IPS-15b (cell line): ENCODE data around the gene ZSCAN5A.
"Not testable (repeated sequence)": the region's sequence is repeated elsewhere in the genome, so short reads cannot be mapped to it uniquely, and the experiment has no call there.

Experiments
- H3K27me3 ChIP-seq: one replicate; pipeline ENCODE4 v1.6.1; 2013; ENCODE audit warnings: low read length; ENCODE audit not compliant: control insufficient read depth, insufficient read depth
- H3K36me3 ChIP-seq: one replicate; pipeline ENCODE4 v1.6.1; 2013; ENCODE audit warnings: low read length; ENCODE audit not compliant: control insufficient read depth, insufficient read depth
- H3K4me1 ChIP-seq: one replicate; pipeline ENCODE4 v1.6.1; 2013; ENCODE audit warnings: mild to moderate bottlenecking, low read length; ENCODE audit not compliant: control insufficient read depth, insufficient read depth
- H3K4me3 ChIP-seq: one replicate; pipeline ENCODE4 v1.5.1; 2013; ENCODE audit warnings: low read depth, low read length
- H3K9ac ChIP-seq: one replicate; pipeline ENCODE4 v1.6.1; 2013; ENCODE audit warnings: low read depth, mild to moderate bottlenecking, low read length
- H3K9me3 ChIP-seq: one replicate; pipeline ENCODE4 v1.6.1; 2013; ENCODE audit warnings: mild to moderate bottlenecking, low read length; ENCODE audit not compliant: control insufficient read depth, insufficient read depth

ZSCAN5A gene

GRCh38 chr19:56263319-56263718 is 51.3 kb downstream of the ZSCAN5A start:
- Histone ChIP-seq H3K36me3 (no peaks in the 10 kb centered on the region), H3K9ac (no peak overlapping the region), H3K4me1 (no peaks in the 10 kb centered on the region), H3K4me3 (no peak overlapping the region), H3K9me3 (no peaks in the 10 kb centered on the region), H3K27me3 (peaks cover 2% of the 10 kb centered on the region)

DNA sequence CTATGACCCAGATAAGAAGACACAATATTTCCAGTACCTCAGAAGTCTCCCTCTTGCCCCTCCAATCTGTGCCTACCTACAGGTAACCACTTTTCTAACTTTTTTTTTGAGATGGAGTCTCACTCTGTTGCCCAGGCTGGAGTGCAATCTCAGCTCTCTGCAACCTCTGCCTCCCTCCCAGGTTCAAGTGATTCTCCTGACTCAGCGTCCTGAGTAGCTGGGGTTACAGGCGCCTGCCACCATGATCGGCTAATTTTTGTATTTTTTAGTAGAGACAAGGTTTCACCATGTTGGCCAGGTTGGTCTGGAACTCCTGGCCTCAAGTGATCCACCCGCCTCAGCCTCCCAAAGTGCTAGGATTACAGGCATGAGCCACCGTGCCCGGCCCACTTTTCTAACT is 52.7 kb downstream of the ZSCAN5A start:
- not testable (repeated sequence) for H3K9me3 ChIP-seq, H3K4me3 ChIP-seq, H3K4me1 ChIP-seq, H3K36me3 ChIP-seq, H3K9ac ChIP-seq, H3K27me3 ChIP-seq

DNA sequence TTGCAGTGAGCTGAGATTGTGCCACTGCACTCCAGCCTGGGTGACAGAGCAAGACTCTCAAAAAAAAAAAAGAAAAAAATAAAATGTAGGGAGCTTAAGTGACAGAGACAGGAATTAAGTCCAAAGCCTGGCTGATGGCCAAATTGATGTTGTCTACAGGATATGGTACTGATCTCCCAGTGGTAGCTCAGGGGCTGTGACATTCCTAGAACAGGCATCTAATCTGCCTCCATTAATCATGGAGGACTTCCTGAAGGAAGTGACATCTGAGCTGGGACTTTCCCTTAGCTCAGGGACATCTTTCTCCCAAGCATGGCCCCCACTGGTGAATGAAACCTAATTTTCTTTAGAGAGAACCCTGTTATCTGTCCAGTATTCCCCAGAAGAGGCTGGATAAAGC is 53.5 kb downstream of the ZSCAN5A start:
- no peaks in the 10 kb centered on the region for H3K36me3 ChIP-seq
- H3K9me3 ChIP-seq = no peaks in the 10 kb centered on the region
- no peak overlapping the region for H3K4me3 ChIP-seq
- no peak overlapping the region for H3K9ac ChIP-seq
- no peaks in the 10 kb centered on the region for H3K4me1 ChIP-seq
- H3K27me3 ChIP-seq = no peaks in the 10 kb centered on the region

DNA sequence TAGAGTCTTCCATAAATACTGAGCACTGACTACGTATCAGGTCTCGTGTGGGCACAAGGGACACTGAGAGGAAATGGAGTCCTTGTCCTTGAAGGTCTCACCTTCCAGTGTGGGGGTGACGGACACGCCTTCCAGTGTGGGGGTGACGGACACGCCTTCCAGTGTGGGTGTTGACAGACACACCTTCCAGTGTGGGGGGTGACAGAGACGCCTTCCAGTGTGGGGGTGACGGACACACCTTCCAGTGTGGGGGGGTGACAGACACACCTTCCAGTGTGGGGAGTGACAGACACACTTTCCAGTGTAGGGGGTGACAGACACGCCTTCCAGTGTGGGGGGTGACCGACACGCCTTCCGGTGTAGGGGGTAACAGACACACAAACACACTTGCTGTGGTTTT is 56.4 kb downstream of the ZSCAN5A start:
- Histone ChIP-seq H3K4me1 (no peaks in the 10 kb centered on the region), H3K4me3 (no peak overlapping the region), H3K27me3 (no peaks in the 10 kb centered on the region), H3K9ac (no peak overlapping the region), H3K36me3 (no peaks in the 10 kb centered on the region), H3K9me3 (no peaks in the 10 kb centered on the region)

DNA sequence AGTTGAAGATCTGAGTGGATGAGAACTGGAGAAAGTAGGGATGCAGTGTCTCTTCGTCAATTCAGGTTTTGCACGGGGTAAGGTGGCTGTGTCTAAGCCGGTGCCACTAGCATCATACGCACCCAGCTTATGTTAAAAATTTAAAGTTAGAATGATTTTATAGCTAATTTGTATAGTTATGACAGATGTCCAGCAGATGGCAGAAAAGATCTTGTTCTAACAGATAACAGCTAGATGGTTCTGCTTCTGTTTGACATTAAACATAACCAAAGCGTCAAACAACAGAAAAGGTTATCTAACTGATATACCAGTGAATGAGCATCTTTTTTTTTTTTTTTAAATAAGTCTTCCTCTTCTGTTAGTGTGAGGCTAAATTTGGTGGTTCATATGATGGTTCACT is 60.9 kb downstream of the ZSCAN5A start:
- Histone ChIP-seq H3K36me3 (no peaks in the 10 kb centered on the region), H3K27me3 (no peaks in the 10 kb centered on the region), H3K4me3 (no peak overlapping the region), H3K9me3 (peaks cover 8% of the 10 kb centered on the region), H3K9ac (no peak overlapping the region), H3K4me1 (no peaks in the 10 kb centered on the region)

DNA sequence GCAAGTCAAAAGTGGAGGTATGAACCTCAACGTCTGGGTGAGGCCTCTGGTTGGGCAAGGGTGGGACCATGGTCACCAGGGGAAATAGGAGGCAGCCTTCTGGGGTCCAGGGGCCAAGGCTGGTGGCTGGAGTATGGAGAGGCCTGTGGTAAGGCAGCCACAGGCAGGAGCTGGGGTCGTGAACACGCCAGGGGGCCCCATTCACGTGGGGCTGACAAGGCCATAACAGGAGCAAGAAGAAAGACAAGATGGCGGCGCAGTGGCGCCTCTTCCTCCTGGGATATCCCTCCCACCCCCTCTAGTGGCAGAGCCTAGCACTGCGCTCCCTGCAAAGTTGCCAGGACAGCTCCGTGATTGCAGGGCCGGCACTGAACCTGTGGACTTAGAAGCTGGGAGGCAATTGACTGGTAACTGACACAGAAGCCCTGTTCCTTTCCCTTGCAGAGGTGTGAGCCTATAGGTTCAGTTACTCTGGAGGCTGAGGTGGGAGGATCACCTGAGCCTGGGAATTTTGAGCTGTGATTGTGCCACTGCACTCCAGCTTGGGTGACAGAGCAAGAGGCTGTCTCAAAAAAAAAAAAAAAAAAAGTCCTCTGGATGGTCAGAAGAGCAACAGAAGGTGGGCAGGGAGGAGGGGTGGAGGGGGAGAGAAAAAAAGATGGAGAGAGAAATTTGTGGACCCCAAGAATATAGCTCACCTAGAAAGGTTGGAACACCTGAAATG is 61.8 kb downstream of the ZSCAN5A start:
- peak overlapping the region; percentile 13 for H3K4me3 ChIP-seq
- no peak overlapping the region for H3K9ac ChIP-seq
- H3K27me3 ChIP-seq = no peaks in the 10 kb centered on the region
- H3K4me1 ChIP-seq = no peaks in the 10 kb centered on the region
- H3K9me3 ChIP-seq = peaks cover 8% of the 10 kb centered on the region
- H3K36me3 ChIP-seq = no peaks in the 10 kb centered on the region

GRCh38 chr19:56248736-56249338 is 65.8 kb downstream of the ZSCAN5A start:
- not testable (repeated sequence) for H3K4me1 ChIP-seq, H3K27me3 ChIP-seq, H3K9me3 ChIP-seq, H3K9ac ChIP-seq, H3K4me3 ChIP-seq, H3K36me3 ChIP-seq

DNA sequence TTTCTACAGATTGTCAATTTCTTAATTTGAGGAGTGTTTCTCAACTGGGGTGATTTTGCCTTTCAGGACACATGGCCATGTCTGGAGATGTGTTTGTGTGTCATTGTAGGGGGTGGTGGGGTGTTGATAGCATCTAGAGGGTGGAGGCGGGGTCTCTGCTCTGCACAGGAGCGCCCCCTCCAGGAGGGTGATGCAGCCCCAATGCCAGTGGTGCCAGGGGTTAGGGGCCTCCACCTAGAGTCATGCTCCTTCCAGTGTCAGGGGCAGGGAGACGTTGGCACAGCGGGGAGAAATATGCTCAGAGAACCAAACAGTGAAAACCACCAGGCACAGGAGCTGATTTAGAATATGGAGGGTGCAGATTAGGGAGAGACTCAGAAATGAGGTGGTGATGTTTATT is 68.9 kb downstream of the ZSCAN5A start:
- H3K9me3 ChIP-seq, H3K4me3 ChIP-seq, H3K27me3 ChIP-seq, H3K36me3 ChIP-seq, H3K9ac ChIP-seq, H3K4me1 ChIP-seq: not testable (repeated sequence)

- no peaks in the 10 kb centered on the region for H3K27me3 ChIP-seq
- no peaks in the 10 kb centered on the region for H3K9me3 ChIP-seq
- H3K4me1 ChIP-seq = no peaks in the 10 kb centered on the region
- no peaks in the 10 kb centered on the region for H3K36me3 ChIP-seq
- H3K4me3 ChIP-seq = no peak overlapping the region
- no peak overlapping the region for H3K9ac ChIP-seq
These were observed 69.4 kb downstream of the ZSCAN5A start for GRCh38 chr19:56245121-56245740.

- Histone ChIP-seq H3K9ac (no peak overlapping the region), H3K27me3 (no peaks in the 10 kb centered on the region), H3K4me1 (no peaks in the 10 kb centered on the region), H3K4me3 (no peak overlapping the region), H3K9me3 (no peaks in the 10 kb centered on the region), H3K36me3 (no peaks in the 10 kb centered on the region)
These were observed 91.2 kb downstream of the ZSCAN5A start for GRCh38 chr19:56223481-56223880.

- Histone ChIP-seq H3K9me3 (no peaks in the 10 kb centered on the region), H3K9ac (no peak overlapping the region), H3K4me3 (no peak overlapping the region), H3K36me3 (no peaks in the 10 kb centered on the region), H3K4me1 (no peaks in the 10 kb centered on the region), H3K27me3 (no peaks in the 10 kb centered on the region)
These were observed 91.7 kb downstream of the ZSCAN5A start for GRCh38 chr19:56222901-56223300.

GRCh38 chr19:56221851-56222250 is 92.8 kb downstream of the ZSCAN5A start:
- Histone ChIP-seq H3K4me1 (peaks cover 4% of the 10 kb centered on the region), H3K36me3 (no peaks in the 10 kb centered on the region), H3K27me3 (no peaks in the 10 kb centered on the region), H3K9ac (no peak overlapping the region), H3K4me3 (no peak overlapping the region), H3K9me3 (no peaks in the 10 kb centered on the region)
